GM18517 (cell line): ENCODE measurements around the gene HIVEP3.

ENCODE experiments used
- ATAC-seq: cut with Tn5 transposase; IDR thresholded peaks from one replicate; pipeline ENCODE4 v1.9.1; 2021; ENCODE audit warnings: mild to moderate bottlenecking, moderate library complexity; ENCODE audit not compliant: unreplicated experiment

Gene HIVEP3

DNA sequence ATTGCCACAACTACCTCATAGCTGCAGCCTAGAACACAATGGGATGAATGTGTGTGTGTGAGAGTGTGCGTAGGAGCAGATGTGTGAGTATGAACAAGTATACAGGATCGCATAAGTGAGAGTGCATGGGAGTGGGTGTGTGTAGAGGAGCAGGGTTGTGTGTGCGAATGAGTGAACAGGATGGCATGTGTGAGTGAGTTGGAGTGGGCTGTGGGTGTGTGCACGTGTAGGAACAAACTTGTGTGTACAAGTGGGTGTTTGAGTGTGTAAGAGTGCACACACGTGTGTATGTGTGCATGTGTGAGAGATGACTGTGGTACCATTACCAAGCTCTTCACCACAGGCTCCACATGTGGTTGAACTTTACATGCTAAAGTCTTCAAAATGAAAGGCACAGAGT lies 258.8 kb downstream of the HIVEP3 start:
- ATAC-seq: no peak

GRCh38 chr1:41659159-41659495 lies 259.6 kb downstream of the HIVEP3 start:
- ATAC-seq: no peak

DNA sequence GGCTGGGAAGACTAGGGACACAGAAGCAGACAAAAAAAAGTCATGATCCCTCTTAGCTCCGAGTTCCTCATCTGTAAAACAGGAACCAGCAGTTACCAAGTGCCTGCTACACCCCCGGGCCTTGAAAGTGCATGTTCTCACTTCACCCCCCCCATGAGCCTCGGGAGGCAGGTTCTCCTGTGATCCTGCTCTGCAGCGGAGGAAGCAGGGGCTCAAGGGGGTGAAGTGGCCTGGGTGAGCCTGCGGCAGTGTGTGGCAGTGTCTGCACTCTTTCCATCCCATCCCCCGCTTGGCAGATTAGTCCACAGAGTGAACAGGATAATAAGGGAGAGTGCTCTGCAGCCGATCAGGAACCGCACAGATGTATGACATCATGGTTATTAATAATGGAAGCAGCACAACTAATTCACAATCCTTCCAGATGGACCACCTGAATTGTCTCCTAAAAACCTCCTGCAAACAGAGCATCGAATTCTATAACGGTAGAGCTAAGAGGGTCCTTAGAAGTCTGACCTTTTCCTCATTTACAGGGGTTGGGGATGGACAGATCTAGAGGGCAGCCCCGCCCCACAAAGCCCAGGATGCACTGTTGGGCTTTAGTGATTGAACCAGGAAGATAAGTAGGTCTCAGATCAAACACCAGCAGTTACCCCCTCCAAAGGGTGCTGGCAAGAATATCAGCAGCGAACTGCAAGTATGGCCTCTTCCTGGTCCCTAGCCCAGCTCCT lies 260.1 kb downstream of the HIVEP3 start:
- no peak for ATAC-seq

DNA sequence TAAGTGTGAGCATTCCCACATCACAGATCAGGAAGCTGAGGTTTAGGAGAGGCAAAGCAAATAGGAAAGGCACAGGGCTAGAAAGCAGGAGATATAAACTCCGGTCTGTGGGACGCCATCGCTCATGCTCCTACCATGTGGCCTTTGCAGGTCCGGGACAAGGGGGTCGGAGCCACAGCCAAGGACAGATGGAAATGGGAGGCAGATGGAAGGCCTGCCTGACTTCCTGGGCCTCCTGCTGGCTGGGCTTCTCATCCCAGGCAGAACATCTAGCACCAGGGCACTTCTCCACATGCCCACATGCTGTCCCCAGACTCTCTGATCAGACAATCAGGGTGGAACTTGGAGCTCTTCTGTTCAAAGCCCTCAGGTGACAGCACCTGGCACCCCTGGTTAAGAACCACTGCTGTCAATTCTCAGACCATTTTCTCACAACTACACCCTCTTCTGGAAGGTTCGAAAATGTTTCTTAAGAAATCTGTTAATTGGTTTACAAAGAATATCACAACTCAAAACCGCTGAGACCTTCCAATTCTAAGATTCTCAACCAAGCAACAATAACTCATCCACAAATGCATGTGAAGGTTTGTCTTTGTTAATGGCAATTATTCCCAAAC lies 260.9 kb downstream of the HIVEP3 start:
- no peak for ATAC-seq

DNA sequence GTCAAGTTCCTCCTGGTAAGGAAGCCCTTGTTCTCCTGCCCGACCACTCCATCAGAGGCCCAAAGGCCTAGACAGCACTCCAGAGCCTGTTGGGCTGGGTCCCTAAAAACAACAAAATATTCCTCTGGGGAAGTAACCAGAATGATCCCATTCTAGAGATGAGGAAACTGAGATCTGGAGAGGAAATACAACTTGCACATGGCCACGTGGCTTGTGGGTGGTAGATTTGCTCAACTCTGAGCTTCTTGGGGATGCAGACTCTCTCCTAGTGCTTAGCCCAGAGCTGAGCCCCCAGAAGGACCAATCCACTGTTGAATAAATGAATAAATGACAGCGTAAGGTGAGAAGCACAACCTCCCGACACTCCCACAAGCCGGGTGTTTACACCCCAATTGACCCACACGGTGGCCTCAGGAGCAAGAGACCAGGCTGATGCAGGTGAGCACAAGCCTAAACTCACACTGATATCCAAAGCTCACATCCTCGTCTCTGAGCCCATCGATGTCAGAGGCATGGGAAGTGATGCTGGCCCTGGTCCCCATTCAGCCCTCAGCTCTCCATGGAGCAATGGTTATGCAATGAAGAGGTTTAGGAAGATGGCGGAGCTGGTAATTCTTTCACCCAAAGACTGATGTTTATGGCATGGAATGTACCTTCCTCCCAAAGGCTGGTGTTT lies 261.8 kb downstream of the HIVEP3 start:
- no peak for ATAC-seq

GRCh38 chr1:41656068-41656467 lies 262.7 kb downstream of the HIVEP3 start:
- ATAC-seq: no peak

DNA sequence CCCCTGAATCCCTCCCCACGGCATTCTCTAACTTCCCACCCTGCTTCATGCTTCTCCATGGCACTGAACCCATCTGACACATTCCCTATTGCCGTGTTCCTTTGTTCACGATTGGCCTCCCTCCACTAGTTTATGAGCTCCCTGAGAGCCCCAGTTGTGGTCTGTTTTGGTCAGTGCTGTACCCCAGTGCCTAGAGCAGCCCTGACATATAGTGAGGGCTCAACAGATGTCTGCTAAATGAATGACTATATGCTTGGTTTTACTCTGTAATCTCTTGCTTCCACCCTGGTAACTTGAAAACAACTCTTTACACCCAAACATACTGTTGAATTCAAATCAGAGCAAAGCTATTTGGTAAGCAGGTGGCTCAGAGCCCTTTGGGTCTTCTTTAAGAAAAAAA lies 263.1 kb downstream of the HIVEP3 start:
- no peak for ATAC-seq

DNA sequence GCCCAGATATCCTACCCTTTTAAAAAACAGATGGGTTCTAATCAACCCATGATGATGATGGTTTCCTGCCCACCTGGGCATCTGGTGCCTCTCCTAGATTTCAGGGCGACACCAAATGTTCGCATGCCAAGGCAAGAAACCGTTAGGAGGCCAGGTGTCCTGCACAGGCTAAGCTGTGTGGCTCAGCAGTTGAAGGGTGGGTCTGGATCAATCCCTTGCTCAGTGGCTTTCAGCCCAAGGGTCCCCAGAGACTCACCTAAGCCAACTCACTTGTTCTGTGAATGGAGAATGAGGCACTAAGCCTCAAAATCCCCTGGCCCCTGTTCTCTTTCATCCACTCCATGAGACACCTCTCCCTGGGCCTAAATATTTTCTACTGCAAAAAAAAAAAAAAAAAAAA lies 265.1 kb downstream of the HIVEP3 start:
- no peak for ATAC-seq

- no peak for ATAC-seq
Measured at GRCh38 chr1:41652384-41653265, 266.1 kb downstream of the HIVEP3 start.

DNA sequence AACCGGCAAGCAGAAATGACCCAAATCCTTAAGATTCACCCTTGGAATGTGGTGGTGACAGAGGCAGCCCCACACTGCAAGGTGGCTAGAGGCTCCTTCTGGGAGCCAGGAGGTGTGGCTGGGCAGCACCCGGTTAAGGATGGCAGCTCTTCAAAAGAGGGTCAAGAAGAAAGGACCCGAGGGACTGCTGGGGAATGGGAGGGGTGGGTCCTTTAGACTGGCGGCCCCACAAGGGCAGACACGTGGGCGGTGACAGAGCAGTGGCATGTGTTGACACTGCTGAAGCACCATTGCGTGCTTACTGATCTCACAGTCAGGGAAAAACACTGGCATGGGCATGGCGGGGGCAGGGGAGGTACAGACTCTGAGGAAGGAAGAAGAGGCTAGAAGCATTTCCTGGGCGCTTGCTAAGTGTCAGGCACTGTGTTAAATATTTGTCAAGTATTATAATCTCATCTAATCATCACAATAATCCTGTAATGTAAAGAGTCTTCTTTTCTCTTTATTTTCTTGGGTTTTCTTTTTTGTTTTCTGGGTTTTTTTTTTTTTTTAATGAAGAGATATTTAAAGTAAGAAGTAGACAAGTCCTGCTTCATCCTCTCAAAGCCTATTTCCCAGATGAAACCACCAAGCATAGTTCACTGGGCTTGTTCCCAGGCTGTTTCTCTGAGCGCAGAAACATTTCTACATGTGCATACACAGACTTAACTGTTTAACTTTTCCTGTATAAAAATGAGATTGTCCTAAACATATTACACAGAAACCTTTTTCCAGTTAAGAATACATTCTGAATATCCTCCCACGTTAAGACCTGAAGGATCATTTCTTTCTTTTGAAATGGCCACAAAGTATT lies 268.5 kb downstream of the HIVEP3 start:
- ATAC-seq: no peak

GRCh38 chr1:41649396-41650027 lies 269.2 kb downstream of the HIVEP3 start:
- ATAC-seq: no peak

GRCh38 chr1:41648844-41649243 lies 269.9 kb downstream of the HIVEP3 start:
- no peak for ATAC-seq

GRCh38 chr1:41648230-41648629 lies 270.5 kb downstream of the HIVEP3 start:
- no peak for ATAC-seq

DNA sequence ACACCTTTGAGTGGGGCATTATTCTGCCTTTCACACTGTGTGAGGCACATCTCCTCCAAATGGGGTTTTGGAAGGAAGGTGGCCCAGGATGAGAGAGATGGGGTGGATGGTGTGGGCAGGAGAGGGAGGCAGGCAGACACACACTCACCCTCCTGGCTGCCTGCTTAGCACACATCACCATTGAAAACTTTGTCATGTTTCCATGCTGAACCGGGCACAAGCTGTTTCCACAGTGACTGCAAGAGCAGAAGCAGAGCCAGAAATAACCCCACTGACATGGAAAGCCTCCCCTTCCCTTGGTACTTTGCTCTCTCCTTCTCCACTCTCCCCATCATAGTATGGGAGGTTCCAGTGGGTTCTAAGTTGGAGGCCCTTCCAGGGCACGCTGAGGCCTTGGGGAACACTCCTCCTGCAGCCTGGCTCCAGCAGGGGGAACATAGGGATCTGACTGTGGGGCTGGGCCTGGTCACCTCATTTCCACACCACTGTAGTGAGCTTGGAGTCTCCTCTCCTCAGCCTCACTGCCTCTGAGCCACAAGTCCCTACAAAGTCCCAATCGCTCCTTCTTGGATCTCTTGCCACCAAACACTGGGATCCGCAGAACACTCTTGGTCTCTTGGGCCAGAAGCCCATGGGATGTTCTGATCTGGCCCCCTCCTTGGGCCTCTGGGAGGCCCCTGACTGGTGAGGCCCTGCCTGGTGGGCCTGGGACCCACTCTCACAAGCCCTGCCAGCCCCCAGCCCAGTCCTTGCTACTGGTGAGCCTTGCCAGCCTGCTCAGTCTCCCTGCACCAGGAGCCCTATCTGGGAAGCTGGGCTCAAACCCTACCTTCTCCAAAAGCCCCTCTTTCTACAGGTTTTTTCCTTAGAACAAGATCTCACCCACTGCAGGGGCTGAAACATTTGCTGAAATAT lies 271.2 kb downstream of the HIVEP3 start:
- no peak for ATAC-seq

DNA sequence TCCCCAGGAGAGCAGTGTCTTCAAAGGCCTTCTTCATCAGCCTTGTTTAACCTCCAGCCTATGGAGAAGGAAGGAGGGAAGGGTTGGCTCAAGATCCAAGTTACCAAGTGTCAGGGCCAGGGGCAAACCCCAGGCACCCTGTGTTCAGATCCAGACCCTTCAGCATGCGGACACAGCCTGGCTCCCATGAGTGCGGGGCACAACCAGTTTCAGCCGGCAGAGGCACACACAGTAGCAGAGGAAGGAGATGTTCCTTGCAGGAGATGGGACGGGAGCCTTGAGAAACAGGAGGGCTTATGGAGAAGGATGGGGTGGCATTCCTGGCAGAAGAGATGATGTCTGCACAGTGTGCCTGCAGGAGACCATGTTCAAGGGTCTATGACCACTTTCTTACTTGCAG lies 272.5 kb downstream of the HIVEP3 start:
- ATAC-seq: no peak

DNA sequence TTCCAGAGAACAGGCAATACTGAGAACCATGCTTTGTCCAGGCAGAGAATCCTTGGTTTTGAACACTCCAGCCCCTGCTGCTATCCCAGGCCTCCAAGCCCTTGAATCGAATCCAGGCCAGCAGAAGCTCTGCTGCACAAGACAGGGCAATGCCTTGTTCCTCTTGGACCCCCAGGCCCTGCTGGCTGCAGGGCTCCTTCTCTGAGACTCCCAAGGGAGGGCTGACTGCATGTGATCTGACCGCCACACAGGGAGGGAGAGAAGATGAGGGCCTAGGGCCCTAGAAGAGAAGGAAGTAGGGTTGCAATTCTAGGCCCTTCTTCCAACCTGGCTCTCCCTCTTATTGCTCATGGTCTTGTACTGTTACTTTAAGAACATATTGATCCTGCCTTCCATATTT lies 273.7 kb downstream of the HIVEP3 start:
- ATAC-seq: no peak

GRCh38 chr1:41642922-41643821 lies 275.6 kb downstream of the HIVEP3 start:
- ATAC-seq: no peak

- no peak for ATAC-seq
Measured at GRCh38 chr1:41641941-41642527, 276.7 kb downstream of the HIVEP3 start.
